ENCODE results near the gene ZNF444. TPM values are rescaled to one million over a fixed set of nuclear protein-coding genes. Genes with fewer than 3 reads are reported as not detected.
"Not testable (repeated sequence)": the region's sequence is repeated elsewhere in the genome, so short reads cannot be mapped to it uniquely, and the experiment has no call there.

The ZNF444 gene
- total RNA-seq, 1 donor from 2014 or later, result 38.0 TPM

GRCh38 chr19:56144831-56145230 lies 3.7 kb downstream of the ZNF444 start:
- DNase-seq (ENCODE audit: low read depth), result no peak

GRCh38 chr19:56145698-56146097 lies 4.6 kb downstream of the ZNF444 start:
- DNase-seq (ENCODE audit: low read depth), result no peak

GRCh38 chr19:56146904-56147303 lies 5.8 kb downstream of the ZNF444 start:
- DNase-seq (ENCODE audit: low read depth), result no peak

GRCh38 chr19:56147307-56147706 lies 6.2 kb downstream of the ZNF444 start:
- DNase-seq (ENCODE audit: low read depth), result no peak

- DNase-seq (ENCODE audit: low read depth), result no peak
Observed at GRCh38 chr19:56148096-56148495, 7.0 kb downstream of the ZNF444 start.

GRCh38 chr19:56148955-56149655 lies 8.0 kb downstream of the ZNF444 start:
- DNase-seq (ENCODE audit: low read depth), result not testable (repeated sequence)

GRCh38 chr19:56149656-56150038 lies 8.6 kb downstream of the ZNF444 start:
- DNase-seq (ENCODE audit: low read depth), result no peak

GRCh38 chr19:56150358-56150757 lies 9.3 kb downstream of the ZNF444 start:
- no peak for DNase-seq (ENCODE audit: low read depth)

- DNase-seq (ENCODE audit: low read depth), result no peak
Observed at GRCh38 chr19:56152644-56153043, 11.6 kb downstream of the ZNF444 start.

- no peak for DNase-seq (ENCODE audit: low read depth)
Observed at GRCh38 chr19:56153507-56153906, 12.4 kb downstream of the ZNF444 start.

- no peak for DNase-seq (ENCODE audit: low read depth)
Observed at GRCh38 chr19:56155124-56155687, 14.1 kb downstream of the ZNF444 start.

- no peak for DNase-seq (ENCODE audit: low read depth)
Observed at GRCh38 chr19:56156768-56157167, 15.7 kb downstream of the ZNF444 start.

GRCh38 chr19:56158170-56158757 lies 17.2 kb downstream of the ZNF444 start:
- no peak for DNase-seq (ENCODE audit: low read depth)

GRCh38 chr19:56159009-56159559 lies 18.0 kb downstream of the ZNF444 start:
- no peak for DNase-seq (ENCODE audit: low read depth)

- no peak for DNase-seq (ENCODE audit: low read depth)
Observed at GRCh38 chr19:56159622-56160271, 18.7 kb downstream of the ZNF444 start.

GRCh38 chr19:56161534-56161933 lies 20.4 kb downstream of the ZNF444 start:
- no peak for DNase-seq (ENCODE audit: low read depth)

GRCh38 chr19:56162258-56162657 lies 21.2 kb downstream of the ZNF444 start:
- DNase-seq (ENCODE audit: low read depth), result no peak

- DNase-seq (ENCODE audit: low read depth), result no peak
Observed at GRCh38 chr19:56163097-56163496, 22.0 kb downstream of the ZNF444 start.

GRCh38 chr19:56167064-56167578 lies 26.0 kb downstream of the ZNF444 start:
- peak; percentile 34 for DNase-seq (ENCODE audit: low read depth)

GRCh38 chr19:56170261-56170660 lies 29.2 kb downstream of the ZNF444 start:
- no peak for DNase-seq (ENCODE audit: low read depth)

- DNase-seq (ENCODE audit: low read depth), result no peak
Observed at GRCh38 chr19:56174086-56174485, 33.0 kb downstream of the ZNF444 start.

- DNase-seq (ENCODE audit: low read depth), result no peak
Observed at GRCh38 chr19:56174550-56174949, 33.5 kb downstream of the ZNF444 start.
